HepG2 (cell line): ENCODE data around the gene STIP1. TPM values are rescaled to one million over a fixed set of nuclear protein-coding genes. Genes with fewer than 3 reads are reported as not detected.
A peak's percentile ranks its signal among the peaks of the same experiment; 100 is the strongest.

Source experiments
- ARID2 ChIP-seq: sonication (generic); formaldehyde crosslinking; IDR thresholded peaks from 2 replicates; pipeline ENCODE4 v1.8.1; 2022; ENCODE audit warnings: mild to moderate bottlenecking, missing genetic modification reagents, borderline replicate concordance
- ASH2L ChIP-seq: fragments of 300-600, 200-600 bp; sonication (generic); IDR thresholded peaks from 2 replicates; pipeline ENCODE4 v1.7.0; 2017; ENCODE audit warnings: low read depth, mild to moderate bottlenecking, moderate library complexity, mixed read lengths, low read length; ENCODE audit not compliant: insufficient read length
- CEBPB ChIP-seq: IDR thresholded peaks from 2 replicates; pipeline ENCODE4 v1.6.1; 2011; ENCODE audit warnings: low read depth, low read length, improper control_type of control experiment, borderline replicate concordance
- MAFG ChIP-seq: sonication (generic); formaldehyde crosslinking; IDR thresholded peaks from 2 replicates; pipeline ENCODE4 v1.5.1; 2020; ENCODE audit warnings: mild to moderate bottlenecking, missing genetic modification reagents
- PHF20 ChIP-seq: sonication (generic); formaldehyde crosslinking; IDR thresholded peaks from 2 replicates; pipeline ENCODE4 v1.5.0; 2020; ENCODE audit warnings: mild to moderate bottlenecking, missing genetic modification reagents
- POGZ ChIP-seq: sonication (generic); formaldehyde crosslinking; IDR thresholded peaks from 2 replicates; pipeline ENCODE4 v1.4.0; 2020; ENCODE audit warnings: mild to moderate bottlenecking, missing genetic modification reagents
- POLR2AphosphoS5 ChIP-seq: IDR thresholded peaks from 2 replicates; pipeline ENCODE4 v1.6.1; 2012; ENCODE audit warnings: low read depth, low read length
- XRCC5 ChIP-seq: fragments of 200-400 bp; formaldehyde crosslinking; optimal IDR thresholded peaks from 2 replicates; pipeline ENCODE3; 2017; ENCODE audit warnings: mild to moderate bottlenecking, low read length
- ZFP36 ChIP-seq: fragments of 150-350 bp; IDR thresholded peaks from 2 replicates; pipeline ENCODE4 v1.6.1; 2018; ENCODE audit warnings: borderline replicate concordance, low read length, low read depth; ENCODE audit not compliant: partially characterized antibody
- ZMYM2 ChIP-seq: sonication (generic); formaldehyde crosslinking; IDR thresholded peaks from 2 replicates; pipeline ENCODE4 v1.8.0; 2022; ENCODE audit warnings: mild to moderate bottlenecking, missing genetic modification reagents
- ZNF207 ChIP-seq: fragments of 450-650 bp; IDR thresholded peaks from 2 replicates; pipeline ENCODE4 v1.6.1; 2016; ENCODE audit warnings: antibody characterized with exemption, borderline replicate concordance
- ZNF547 ChIP-seq: sonication (generic); formaldehyde crosslinking; IDR thresholded peaks from 2 replicates; pipeline ENCODE4 v1.5.1; 2020; ENCODE audit warnings: mild to moderate bottlenecking, missing genetic modification reagents
- ZNF737 ChIP-seq: sonication (generic); formaldehyde crosslinking; IDR thresholded peaks from 2 replicates; pipeline ENCODE4 v1.5.0; 2020; ENCODE audit warnings: missing genetic modification reagents, mild to moderate bottlenecking, borderline replicate concordance
- ZNF749 ChIP-seq: sonication (generic); formaldehyde crosslinking; IDR thresholded peaks from 2 replicates; pipeline ENCODE4 v1.8.0; 2022; ENCODE audit warnings: mild to moderate bottlenecking, missing genetic modification reagents, moderate library complexity, borderline replicate concordance
- ZNF816 ChIP-seq: sonication (generic); formaldehyde crosslinking; IDR thresholded peaks from 2 replicates; pipeline ENCODE4 v1.8.0; 2022; ENCODE audit warnings: missing genetic modification reagents, mild to moderate bottlenecking, borderline replicate concordance
- polyA plus RNA-seq, 8 experiments: library from polyadenylated mRNA; depleted of rRNA in 3 of 8; stranded (reverse) in 7 of 8; unstranded in 1 of 8; fragments of >200 nt; fragmentation: Illumina TruSeq in 4 of 8; extraction: Trizol in 4 of 8; gene quantifications; 2 replicates each; pipeline versions ENCODE4 v1.2.1 to v1.2.3, GENCODE V29; 2011 to 2016; ENCODE audit warnings: low read depth in 4 of 8, missing spikeins in 1 of 8, mixed read lengths in 1 of 8; ENCODE audit not compliant: insufficient read depth in 1 of 8
- total RNA-seq, 5 experiments: library from RNA; depleted of rRNA; stranded (reverse); fragments of >200 nt; fragmentation: Illumina TruSeq; extraction: Trizol; gene quantifications; 2 replicates each; pipeline ENCODE4 v1.2.3, GENCODE V29; 2016; ENCODE audit warnings: low read depth in 1 of 5
- TF ChIP-seq, protein P1 (sequence below): sonication (generic); formaldehyde crosslinking; IDR thresholded peaks from 2 replicates; pipeline ENCODE4 v1.5.1; 2020; ENCODE audit warnings: missing genetic modification reagents, mild to moderate bottlenecking, borderline replicate concordance
- TF ChIP-seq, protein P2 (sequence below): sonication (generic); formaldehyde crosslinking; conservative IDR thresholded peaks from 2 replicates; pipeline ENCODE4 v1.4.0; 2020; ENCODE audit warnings: mild to moderate bottlenecking, missing genetic modification reagents, moderate library complexity
- TF ChIP-seq, protein P3 (sequence below): sonication (generic); formaldehyde crosslinking; IDR thresholded peaks from 2 replicates; pipeline ENCODE4 v1.9.0; 2021; ENCODE audit warnings: missing genetic modification reagents, borderline replicate concordance
- TF ChIP-seq, protein P4 (sequence below): sonication (generic); formaldehyde crosslinking; IDR thresholded peaks from 2 replicates; pipeline ENCODE4 v1.5.0; 2020; ENCODE audit warnings: missing genetic modification reagents

STIP1 gene
- total and polyA plus RNA-seq, 2 of the 13 experiments (the other 11 are each of a cell fraction or from before 2014, with no cell fraction given), result 81.1 to 217 TPM

DNA sequence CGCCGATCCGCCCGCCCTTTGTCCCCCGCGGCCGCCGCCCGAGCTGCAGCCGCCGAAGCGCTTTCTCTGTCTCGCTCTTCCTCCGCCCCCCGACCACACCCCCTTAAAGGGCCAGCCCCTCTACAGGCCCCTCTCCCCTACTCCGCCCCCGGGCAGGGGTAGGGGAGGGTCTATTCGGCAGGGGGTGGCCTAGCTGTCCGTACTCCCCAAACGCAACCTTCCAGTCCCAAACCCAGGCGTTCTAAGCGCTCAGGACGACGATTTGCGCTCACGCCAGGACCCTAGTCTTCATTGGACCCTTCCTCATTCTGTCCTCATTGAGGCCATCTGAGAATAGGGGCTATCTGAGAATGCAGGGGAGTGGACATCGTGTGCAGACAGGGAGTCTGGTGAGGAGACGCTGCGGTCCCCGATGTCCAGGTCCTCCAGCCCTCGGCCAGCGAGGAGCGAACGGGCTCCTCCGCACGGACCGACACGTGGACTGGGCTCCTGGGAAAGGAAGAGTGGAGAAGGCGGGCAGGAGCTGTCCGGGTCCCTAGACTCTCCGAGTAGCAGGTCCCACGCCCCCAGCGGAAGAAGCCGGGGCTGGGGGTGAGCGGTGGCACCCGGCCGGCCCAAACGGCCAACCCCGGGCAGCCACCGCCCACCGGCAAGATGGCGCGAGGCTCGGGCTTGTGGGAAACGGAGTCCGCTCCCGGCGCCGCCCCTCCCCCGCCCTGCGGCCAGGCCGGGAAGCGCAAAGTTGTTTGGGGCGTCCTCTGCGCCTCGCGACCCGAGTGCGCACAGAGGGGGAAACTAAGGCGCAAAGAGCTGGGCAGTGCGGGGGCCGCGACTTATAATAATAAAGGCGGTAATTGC, 61.1 kb downstream of the STIP1 start, which contains the start of gene PPP1R14B (continued):
- TF ChIP-seq, protein P1, sequence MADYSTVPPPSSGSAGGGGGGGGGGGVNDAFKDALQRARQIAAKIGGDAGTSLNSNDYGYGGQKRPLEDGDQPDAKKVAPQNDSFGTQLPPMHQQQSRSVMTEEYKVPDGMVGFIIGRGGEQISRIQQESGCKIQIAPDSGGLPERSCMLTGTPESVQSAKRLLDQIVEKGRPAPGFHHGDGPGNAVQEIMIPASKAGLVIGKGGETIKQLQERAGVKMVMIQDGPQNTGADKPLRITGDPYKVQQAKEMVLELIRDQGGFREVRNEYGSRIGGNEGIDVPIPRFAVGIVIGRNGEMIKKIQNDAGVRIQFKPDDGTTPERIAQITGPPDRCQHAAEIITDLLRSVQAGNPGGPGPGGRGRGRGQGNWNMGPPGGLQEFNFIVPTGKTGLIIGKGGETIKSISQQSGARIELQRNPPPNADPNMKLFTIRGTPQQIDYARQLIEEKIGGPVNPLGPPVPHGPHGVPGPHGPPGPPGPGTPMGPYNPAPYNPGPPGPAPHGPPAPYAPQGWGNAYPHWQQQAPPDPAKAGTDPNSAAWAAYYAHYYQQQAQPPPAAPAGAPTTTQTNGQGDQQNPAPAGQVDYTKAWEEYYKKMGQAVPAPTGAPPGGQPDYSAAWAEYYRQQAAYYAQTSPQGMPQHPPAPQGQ (CRISPR knock-in tag), result no peak
- TF ChIP-seq, protein P2, sequence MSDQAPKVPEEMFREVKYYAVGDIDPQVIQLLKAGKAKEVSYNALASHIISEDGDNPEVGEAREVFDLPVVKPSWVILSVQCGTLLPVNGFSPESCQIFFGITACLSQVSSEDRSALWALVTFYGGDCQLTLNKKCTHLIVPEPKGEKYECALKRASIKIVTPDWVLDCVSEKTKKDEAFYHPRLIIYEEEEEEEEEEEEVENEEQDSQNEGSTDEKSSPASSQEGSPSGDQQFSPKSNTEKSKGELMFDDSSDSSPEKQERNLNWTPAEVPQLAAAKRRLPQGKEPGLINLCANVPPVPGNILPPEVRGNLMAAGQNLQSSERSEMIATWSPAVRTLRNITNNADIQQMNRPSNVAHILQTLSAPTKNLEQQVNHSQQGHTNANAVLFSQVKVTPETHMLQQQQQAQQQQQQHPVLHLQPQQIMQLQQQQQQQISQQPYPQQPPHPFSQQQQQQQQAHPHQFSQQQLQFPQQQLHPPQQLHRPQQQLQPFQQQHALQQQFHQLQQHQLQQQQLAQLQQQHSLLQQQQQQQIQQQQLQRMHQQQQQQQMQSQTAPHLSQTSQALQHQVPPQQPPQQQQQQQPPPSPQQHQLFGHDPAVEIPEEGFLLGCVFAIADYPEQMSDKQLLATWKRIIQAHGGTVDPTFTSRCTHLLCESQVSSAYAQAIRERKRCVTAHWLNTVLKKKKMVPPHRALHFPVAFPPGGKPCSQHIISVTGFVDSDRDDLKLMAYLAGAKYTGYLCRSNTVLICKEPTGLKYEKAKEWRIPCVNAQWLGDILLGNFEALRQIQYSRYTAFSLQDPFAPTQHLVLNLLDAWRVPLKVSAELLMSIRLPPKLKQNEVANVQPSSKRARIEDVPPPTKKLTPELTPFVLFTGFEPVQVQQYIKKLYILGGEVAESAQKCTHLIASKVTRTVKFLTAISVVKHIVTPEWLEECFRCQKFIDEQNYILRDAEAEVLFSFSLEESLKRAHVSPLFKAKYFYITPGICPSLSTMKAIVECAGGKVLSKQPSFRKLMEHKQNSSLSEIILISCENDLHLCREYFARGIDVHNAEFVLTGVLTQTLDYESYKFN (CRISPR knock-in tag), result peak; percentile 39
- no peak for TF ChIP-seq MAFG (CRISPR knock-in tag)
- no peak for TF ChIP-seq ZNF207
- TF ChIP-seq, protein P3, sequence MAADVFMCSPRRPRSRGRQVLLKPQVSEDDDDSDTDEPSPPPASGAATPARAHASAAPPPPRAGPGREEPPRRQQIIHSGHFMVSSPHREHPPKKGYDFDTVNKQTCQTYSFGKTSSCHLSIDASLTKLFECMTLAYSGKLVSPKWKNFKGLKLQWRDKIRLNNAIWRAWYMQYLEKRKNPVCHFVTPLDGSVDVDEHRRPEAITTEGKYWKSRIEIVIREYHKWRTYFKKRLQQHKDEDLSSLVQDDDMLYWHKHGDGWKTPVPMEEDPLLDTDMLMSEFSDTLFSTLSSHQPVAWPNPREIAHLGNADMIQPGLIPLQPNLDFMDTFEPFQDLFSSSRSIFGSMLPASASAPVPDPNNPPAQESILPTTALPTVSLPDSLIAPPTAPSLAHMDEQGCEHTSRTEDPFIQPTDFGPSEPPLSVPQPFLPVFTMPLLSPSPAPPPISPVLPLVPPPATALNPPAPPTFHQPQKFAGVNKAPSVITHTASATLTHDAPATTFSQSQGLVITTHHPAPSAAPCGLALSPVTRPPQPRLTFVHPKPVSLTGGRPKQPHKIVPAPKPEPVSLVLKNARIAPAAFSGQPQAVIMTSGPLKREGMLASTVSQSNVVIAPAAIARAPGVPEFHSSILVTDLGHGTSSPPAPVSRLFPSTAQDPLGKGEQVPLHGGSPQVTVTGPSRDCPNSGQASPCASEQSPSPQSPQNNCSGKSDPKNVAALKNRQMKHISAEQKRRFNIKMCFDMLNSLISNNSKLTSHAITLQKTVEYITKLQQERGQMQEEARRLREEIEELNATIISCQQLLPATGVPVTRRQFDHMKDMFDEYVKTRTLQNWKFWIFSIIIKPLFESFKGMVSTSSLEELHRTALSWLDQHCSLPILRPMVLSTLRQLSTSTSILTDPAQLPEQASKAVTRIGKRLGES (CRISPR knock-in tag), result no peak
- TF ChIP-seq ZNF737 (CRISPR knock-in tag), result no peak
- TF ChIP-seq ASH2L, result peak; percentile 72
- TF ChIP-seq ZFP36, result no peak
- peak; percentile 29; the same call in 1 of the 2 replicates for TF ChIP-seq ZNF547 (CRISPR knock-in tag)
- no peak for TF ChIP-seq ZMYM2
- no peak; the same call in 1 of the 2 replicates for TF ChIP-seq ZNF749
- TF ChIP-seq ZNF816, result no peak
- peak; percentile 15 for TF ChIP-seq XRCC5
- TF ChIP-seq, protein P4, sequence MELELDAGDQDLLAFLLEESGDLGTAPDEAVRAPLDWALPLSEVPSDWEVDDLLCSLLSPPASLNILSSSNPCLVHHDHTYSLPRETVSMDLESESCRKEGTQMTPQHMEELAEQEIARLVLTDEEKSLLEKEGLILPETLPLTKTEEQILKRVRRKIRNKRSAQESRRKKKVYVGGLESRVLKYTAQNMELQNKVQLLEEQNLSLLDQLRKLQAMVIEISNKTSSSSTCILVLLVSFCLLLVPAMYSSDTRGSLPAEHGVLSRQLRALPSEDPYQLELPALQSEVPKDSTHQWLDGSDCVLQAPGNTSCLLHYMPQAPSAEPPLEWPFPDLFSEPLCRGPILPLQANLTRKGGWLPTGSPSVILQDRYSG (CRISPR knock-in tag), result no peak
- TF ChIP-seq CEBPB, result no peak
- 0 out of 2 replicates have a peak, but pooled peaks have one; percentile 17 for TF ChIP-seq ARID2
- TF ChIP-seq POGZ (CRISPR knock-in tag), result no peak
- peak; percentile 60 for TF ChIP-seq POLR2AphosphoS5
- no peak for TF ChIP-seq PHF20 (CRISPR knock-in tag)
